ENCODE measurements around the gene CDK6.

DNA sequence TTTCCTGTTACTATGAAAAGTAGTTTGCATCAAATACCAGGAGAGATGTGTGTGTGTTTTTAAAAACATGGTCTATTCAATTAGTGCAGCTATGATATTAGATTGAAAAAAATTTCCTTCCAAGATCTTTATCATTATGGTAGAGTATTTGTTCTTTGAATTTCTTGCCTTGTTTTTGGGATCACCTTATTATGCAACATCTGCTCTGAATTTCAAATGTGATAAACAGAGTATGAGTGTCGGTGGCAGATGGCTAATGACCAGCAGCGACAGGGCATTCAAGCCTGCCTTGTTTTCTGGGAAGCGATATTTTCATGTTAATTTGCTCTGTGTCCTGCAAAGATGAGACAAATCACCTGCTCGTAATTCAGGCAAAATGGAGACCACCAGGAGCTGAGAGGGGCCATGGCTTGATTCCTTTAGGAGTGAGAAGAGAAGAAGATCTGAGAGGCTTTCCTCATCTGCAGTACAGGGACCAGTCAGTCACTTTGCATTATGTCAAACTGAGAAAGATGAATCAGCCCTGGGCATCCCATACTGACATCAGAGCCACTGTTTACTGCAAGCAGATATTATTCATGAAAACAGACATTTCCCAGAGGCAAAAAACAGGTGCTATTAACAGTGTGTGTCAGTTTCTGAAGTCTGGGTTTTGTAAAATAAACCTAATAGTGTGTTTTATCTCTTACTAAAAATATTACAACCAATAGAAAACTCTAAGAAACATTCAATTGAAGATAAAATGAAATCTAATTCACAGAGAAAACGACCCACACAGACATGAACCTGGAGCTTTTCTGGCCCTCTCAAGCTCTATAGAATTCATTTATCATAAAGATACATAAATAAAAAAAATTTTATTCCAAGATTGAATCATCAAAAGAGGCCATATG lies 67.6 kb downstream of the CDK6 start:
- TF ChIP-seq, protein P1, sequence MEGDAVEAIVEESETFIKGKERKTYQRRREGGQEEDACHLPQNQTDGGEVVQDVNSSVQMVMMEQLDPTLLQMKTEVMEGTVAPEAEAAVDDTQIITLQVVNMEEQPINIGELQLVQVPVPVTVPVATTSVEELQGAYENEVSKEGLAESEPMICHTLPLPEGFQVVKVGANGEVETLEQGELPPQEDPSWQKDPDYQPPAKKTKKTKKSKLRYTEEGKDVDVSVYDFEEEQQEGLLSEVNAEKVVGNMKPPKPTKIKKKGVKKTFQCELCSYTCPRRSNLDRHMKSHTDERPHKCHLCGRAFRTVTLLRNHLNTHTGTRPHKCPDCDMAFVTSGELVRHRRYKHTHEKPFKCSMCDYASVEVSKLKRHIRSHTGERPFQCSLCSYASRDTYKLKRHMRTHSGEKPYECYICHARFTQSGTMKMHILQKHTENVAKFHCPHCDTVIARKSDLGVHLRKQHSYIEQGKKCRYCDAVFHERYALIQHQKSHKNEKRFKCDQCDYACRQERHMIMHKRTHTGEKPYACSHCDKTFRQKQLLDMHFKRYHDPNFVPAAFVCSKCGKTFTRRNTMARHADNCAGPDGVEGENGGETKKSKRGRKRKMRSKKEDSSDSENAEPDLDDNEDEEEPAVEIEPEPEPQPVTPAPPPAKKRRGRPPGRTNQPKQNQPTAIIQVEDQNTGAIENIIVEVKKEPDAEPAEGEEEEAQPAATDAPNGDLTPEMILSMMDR (optimal IDR thresholded peaks at IDR 0.05 in 1 of 3, IDR thresholded peaks at IDR 0.05 in 1 of 3, conservative IDR thresholded peaks at IDR 0.05 in 1 of 3; ENCODE audit: extremely low read depth in 1 of 3, insufficient read depth in 2 of 3, low read length in 3 of 3) = no peak
- TF ChIP-seq EZH2 (IDR thresholded peaks at IDR 0.05; ENCODE audit: low read length) = no peak

All from keratinocyte (primary cell).